Smooth muscle cell (in vitro differentiated cells): ENCODE results near the gene AVL9. TPM values are rescaled to one million over a fixed set of nuclear protein-coding genes. Genes with fewer than 3 reads are reported as not detected.

Experiments
- DNase-seq: peaks from one replicate; lab custom pipeline; 2025; ENCODE audit not compliant: unreplicated experiment; lab: John Stamatoyannopoulos, UW
- H2AFZ ChIP-seq: fragments of 200-600 bp; sonication (generic); 2 replicates; pipeline ENCODE4 v1.6.0; 2016; ENCODE audit warnings: antibody characterized with exemption, low read depth, mild to moderate bottlenecking
- H3F3A ChIP-seq: fragments of 200-600 bp; sonication (generic); 2 replicates; pipeline ENCODE4 v1.6.0; 2017; ENCODE audit warnings: antibody characterized with exemption, low read depth
- H3K27ac ChIP-seq: fragments of 200-600 bp; sonication (generic); 2 replicates; pipeline ENCODE4 v1.5.1; 2016; ENCODE audit warnings: low read depth, mild to moderate bottlenecking
- H3K27me3 ChIP-seq: fragments of 200-600 bp; sonication (generic); 2 replicates; pipeline ENCODE4 v1.6.1; 2016; ENCODE audit warnings: low read depth, mild to moderate bottlenecking
- H3K36me3 ChIP-seq: fragments of 200-600 bp; sonication (generic); 2 replicates; pipeline ENCODE4 v1.5.1; 2016; ENCODE audit warnings: low read depth
- H3K4me1 ChIP-seq: fragments of 200-600 bp; sonication (generic); 2 replicates; pipeline ENCODE4 v1.5.1; 2016; ENCODE audit warnings: low read depth
- H3K4me2 ChIP-seq: fragments of 200-600 bp; sonication (generic); 2 replicates; pipeline ENCODE4 v1.6.0; 2016; ENCODE audit warnings: mild to moderate bottlenecking
- H3K4me3 ChIP-seq: fragments of 200-600 bp; sonication (generic); 2 replicates; pipeline ENCODE4 v1.5.1; 2016; ENCODE audit warnings: mild to moderate bottlenecking
- H3K79me2 ChIP-seq: fragments of 200-600 bp; sonication (generic); 2 replicates; pipeline ENCODE4 v1.6.0; 2016; ENCODE audit warnings: low read depth, mild to moderate bottlenecking
- H3K9ac ChIP-seq: fragments of 200-600 bp; sonication (generic); 2 replicates; pipeline ENCODE4 v1.6.0; 2016; ENCODE audit warnings: low read depth
- H3K9me3 ChIP-seq: fragments of 200-600 bp; sonication (generic); replicated peaks from 2 replicates; pipeline ENCODE4 v1.5.1; 2016; ENCODE audit warnings: low read depth
- H4K20me1 ChIP-seq: fragments of 200-600 bp; sonication (generic); 2 replicates; pipeline ENCODE4 v1.6.0; 2016; ENCODE audit warnings: low read depth
- WGBS: methylation state at CpG from one replicate; pipeline ENCODE4 v1.1.7; 2016; ENCODE audit warnings: low lambda C conversion rate; 5-methylcytosine and 5-hydroxymethylcytosine counted together
- polyA plus RNA-seq: library from polyadenylated mRNA; unstranded; fragments of >200 nt; fragmentation: Nextera tagmentation; extraction: Ambion mirVana; gene quantifications from 2 replicates; pipeline ENCODE4 v1.2.1, GENCODE V29; 2016
- total RNA-seq: library from RNA; depleted of rRNA; stranded (reverse); fragments of >200 nt; gene quantifications from 2 replicates; pipeline ENCODE4 v1.2.3, GENCODE V29; 2014
- TF ChIP-seq, protein P1 (sequence below): fragments of 200-600 bp; sonication (generic); IDR thresholded peaks from 2 replicates; pipeline ENCODE4 v1.5.1; 2017; ENCODE audit warnings: borderline replicate concordance, mild to moderate bottlenecking, antibody characterized with exemption; ENCODE audit not compliant: insufficient read depth, poor library complexity, severe bottlenecking

Gene AVL9
- total and polyA plus RNA-seq, 2 experiments from 2014 or later, result 13.1 to 32.3 TPM

DNA sequence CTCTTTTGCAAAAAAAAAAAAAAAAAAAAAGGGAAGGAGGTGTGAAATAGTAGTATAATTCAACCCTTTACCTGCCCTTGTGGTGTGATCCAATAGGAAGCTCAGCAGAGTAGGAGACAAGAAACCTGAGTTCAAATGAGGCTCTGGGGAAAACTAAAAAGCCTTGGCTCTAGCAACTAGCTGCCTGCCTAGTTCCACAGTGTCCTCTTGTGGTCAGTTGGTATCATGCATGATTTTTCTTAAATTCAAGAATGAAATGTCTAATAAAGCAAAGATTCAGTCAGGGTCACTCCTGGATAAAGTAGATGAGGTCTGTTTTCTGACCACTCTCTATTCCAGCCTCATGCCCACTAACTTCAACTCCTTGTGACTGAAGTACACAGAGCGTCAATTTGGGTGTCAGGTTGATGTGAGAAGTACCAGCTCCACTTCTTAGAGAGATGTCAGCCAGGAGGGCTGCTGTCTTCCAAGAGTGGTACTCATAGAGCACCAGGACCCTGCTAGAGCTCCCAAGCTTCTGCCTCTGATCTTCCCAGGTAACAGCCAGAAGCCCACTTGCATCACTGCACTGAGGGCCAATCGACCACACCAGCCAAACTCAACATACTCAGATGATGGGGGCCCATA is 15.6 kb upstream of the AVL9 start:
- H3K36me3 ChIP-seq, result no peaks in the 10 kb centered on the region
- H3K9me3 ChIP-seq, result no peaks in the 10 kb centered on the region
- whole genome bisulfite sequencing, result 85% methylated on average over 2 of the region's 2 CpGs
- H3K9ac ChIP-seq, result no peak overlapping the region
- H3K4me1 ChIP-seq, result no peaks in the 10 kb centered on the region
- DNase-seq, result no peak
- H4K20me1 ChIP-seq, result no peaks in the 10 kb centered on the region
- H2AFZ ChIP-seq, result no peak overlapping the region
- no peak overlapping the region for H3K27ac ChIP-seq
- no peaks in the 10 kb centered on the region for H3K27me3 ChIP-seq
- H3F3A ChIP-seq, result no peaks in the 10 kb centered on the region
- H3K79me2 ChIP-seq, result no peaks in the 10 kb centered on the region
- no peak overlapping the region for H3K4me2 ChIP-seq
- no peak overlapping the region for H3K4me3 ChIP-seq
- TF ChIP-seq, protein P1, sequence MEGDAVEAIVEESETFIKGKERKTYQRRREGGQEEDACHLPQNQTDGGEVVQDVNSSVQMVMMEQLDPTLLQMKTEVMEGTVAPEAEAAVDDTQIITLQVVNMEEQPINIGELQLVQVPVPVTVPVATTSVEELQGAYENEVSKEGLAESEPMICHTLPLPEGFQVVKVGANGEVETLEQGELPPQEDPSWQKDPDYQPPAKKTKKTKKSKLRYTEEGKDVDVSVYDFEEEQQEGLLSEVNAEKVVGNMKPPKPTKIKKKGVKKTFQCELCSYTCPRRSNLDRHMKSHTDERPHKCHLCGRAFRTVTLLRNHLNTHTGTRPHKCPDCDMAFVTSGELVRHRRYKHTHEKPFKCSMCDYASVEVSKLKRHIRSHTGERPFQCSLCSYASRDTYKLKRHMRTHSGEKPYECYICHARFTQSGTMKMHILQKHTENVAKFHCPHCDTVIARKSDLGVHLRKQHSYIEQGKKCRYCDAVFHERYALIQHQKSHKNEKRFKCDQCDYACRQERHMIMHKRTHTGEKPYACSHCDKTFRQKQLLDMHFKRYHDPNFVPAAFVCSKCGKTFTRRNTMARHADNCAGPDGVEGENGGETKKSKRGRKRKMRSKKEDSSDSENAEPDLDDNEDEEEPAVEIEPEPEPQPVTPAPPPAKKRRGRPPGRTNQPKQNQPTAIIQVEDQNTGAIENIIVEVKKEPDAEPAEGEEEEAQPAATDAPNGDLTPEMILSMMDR, result peak; percentile 62

DNA sequence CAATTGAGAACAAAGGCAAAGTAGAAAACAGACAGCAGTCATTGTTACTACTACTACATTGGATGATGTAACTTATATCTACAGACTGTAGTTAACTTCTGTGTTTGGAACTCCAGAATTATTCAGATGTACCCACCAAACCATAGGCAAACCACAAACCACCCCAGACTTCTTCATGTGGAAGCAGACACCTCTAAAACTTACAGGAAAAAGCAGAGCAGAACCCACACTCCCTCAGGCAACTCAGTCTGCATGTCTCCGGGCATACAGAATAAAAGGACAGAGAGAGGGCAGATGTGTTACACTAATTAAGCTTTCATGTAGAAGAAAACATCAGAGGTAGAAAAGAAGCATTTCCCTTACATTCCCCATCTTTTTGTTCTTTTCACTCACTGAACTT is 14.1 kb upstream of the AVL9 start:
- no peaks in the 10 kb centered on the region for H3K4me1 ChIP-seq

DNA sequence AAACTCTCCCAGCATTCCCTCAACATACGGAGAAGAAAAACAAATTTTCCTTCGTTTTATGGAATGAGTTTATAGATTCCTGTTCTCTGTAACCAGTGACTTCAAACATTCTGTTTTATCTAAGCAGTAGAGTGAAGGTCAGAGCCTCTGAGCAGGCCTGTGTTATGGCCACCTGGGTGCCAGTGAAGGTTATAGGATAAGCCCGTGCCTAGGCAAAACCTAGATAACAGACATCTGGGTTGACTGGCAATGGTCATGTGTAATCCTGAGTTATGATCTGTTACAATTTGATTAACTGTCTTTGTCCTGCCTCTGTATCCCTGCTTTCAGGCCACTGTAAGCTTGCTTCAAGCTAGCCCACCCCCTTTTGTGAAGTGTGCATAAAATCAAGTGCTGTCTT is 13.4 kb upstream of the AVL9 start:
- H4K20me1 ChIP-seq, result no peaks in the 10 kb centered on the region
- no peak for DNase-seq
- no peaks in the 10 kb centered on the region for H3F3A ChIP-seq
- H3K27me3 ChIP-seq, result no peaks in the 10 kb centered on the region
- H3K9me3 ChIP-seq, result no peaks in the 10 kb centered on the region
- H3K36me3 ChIP-seq, result peaks cover 6% of the 10 kb centered on the region
- H3K9ac ChIP-seq, result no peak overlapping the region
- H3K27ac ChIP-seq, result no peak overlapping the region
- H2AFZ ChIP-seq, result no peak overlapping the region
- no peak overlapping the region for H3K4me2 ChIP-seq
- TF ChIP-seq, protein P1, result no peak
- WGBS, result 25% methylated on average over 3 of the region's 3 CpGs
- no peak overlapping the region for H3K4me3 ChIP-seq
- no peaks in the 10 kb centered on the region for H3K79me2 ChIP-seq
- no peaks in the 10 kb centered on the region for H3K4me1 ChIP-seq

More for the DNA sequence above, 14.1 kb upstream of the AVL9 start:
- no peak for DNase-seq
- no peaks in the 10 kb centered on the region for H3F3A ChIP-seq
- TF ChIP-seq, protein P1, result no peak
- no peaks in the 10 kb centered on the region for H3K27me3 ChIP-seq
- no peak overlapping the region for H3K27ac ChIP-seq
- H3K4me3 ChIP-seq, result no peak overlapping the region
- H3K9ac ChIP-seq, result no peak overlapping the region
- no peaks in the 10 kb centered on the region for H3K79me2 ChIP-seq
- no peak overlapping the region for H3K4me2 ChIP-seq
- no peaks in the 10 kb centered on the region for H3K9me3 ChIP-seq
- H4K20me1 ChIP-seq, result no peaks in the 10 kb centered on the region
- H2AFZ ChIP-seq, result no peak overlapping the region
- WGBS, result 71% methylated on average over 1 of the region's 1 CpG
- H3K36me3 ChIP-seq, result no peaks in the 10 kb centered on the region

DNA sequence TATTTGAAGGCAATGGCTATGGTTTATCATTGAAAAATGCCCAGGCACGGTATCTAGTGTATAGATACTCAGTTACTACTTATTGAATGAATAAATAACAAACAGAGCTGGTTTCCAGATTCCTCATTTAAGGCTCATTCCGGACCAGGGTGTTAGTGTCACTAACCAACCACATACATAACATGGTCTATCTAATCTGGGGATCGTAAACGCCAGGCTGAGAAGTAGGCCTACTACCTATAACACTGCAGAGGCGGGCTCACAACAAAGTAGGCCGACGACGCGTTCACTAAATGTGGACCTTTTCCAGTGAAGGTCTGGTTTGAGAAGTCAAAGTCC is 5.5 kb upstream of the AVL9 start:
- Histone ChIP-seq H3K36me3 (peaks cover 8% of the 10 kb centered on the region), H4K20me1 (no peaks in the 10 kb centered on the region), H3K9me3 (no peaks in the 10 kb centered on the region), H2AFZ (peak overlapping the region; percentile 92), H3K4me1 (peaks cover 10% of the 10 kb centered on the region), H3K27ac (peak overlapping the region; percentile 82), H3K79me2 (peaks cover 15% of the 10 kb centered on the region), H3K27me3 (no peaks in the 10 kb centered on the region), H3F3A (no peaks in the 10 kb centered on the region), H3K4me2 (peak overlapping the region; percentile 92), H3K9ac (peak overlapping the region; percentile 84), H3K4me3 (peak overlapping the region; percentile 71)
- DNase-seq, result no peak
- TF ChIP-seq, protein P1, result no peak
- WGBS, result 5% methylated on average over 9 of the region's 9 CpGs
